GM10266 (cell line): ENCODE measurements around the gene SYNM.

Experiments
- DNase-seq: peaks from one replicate; pipeline ENCODE4 v3.0.0; 2012; ENCODE audit errors: extremely low spot score
- TF ChIP-seq, protein P1 (sequence below): IDR thresholded peaks from 2 replicates; pipeline ENCODE4 v1.5.1; 2012; ENCODE audit warnings: mild to moderate bottlenecking, low read depth; ENCODE audit not compliant: control insufficient read depth, insufficient read depth; ENCODE audit errors: missing control alignments

SYNM gene

GRCh38 chr15:99117563-99118257 lies 12.8 kb downstream of the SYNM start:
- TF ChIP-seq, protein P1, sequence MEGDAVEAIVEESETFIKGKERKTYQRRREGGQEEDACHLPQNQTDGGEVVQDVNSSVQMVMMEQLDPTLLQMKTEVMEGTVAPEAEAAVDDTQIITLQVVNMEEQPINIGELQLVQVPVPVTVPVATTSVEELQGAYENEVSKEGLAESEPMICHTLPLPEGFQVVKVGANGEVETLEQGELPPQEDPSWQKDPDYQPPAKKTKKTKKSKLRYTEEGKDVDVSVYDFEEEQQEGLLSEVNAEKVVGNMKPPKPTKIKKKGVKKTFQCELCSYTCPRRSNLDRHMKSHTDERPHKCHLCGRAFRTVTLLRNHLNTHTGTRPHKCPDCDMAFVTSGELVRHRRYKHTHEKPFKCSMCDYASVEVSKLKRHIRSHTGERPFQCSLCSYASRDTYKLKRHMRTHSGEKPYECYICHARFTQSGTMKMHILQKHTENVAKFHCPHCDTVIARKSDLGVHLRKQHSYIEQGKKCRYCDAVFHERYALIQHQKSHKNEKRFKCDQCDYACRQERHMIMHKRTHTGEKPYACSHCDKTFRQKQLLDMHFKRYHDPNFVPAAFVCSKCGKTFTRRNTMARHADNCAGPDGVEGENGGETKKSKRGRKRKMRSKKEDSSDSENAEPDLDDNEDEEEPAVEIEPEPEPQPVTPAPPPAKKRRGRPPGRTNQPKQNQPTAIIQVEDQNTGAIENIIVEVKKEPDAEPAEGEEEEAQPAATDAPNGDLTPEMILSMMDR = no peak
- DNase-seq = no peak

GRCh38 chr15:99118258-99118632 lies 13.4 kb downstream of the SYNM start:
- TF ChIP-seq, protein P1 = no peak
- no peak for DNase-seq

GRCh38 chr15:99118801-99119546 lies 14.1 kb downstream of the SYNM start:
- no peak for DNase-seq
- TF ChIP-seq, protein P1 = no peak

GRCh38 chr15:99120050-99120777 lies 15.3 kb downstream of the SYNM start:
- TF ChIP-seq, protein P1 = no peak
- no peak for DNase-seq

DNA sequence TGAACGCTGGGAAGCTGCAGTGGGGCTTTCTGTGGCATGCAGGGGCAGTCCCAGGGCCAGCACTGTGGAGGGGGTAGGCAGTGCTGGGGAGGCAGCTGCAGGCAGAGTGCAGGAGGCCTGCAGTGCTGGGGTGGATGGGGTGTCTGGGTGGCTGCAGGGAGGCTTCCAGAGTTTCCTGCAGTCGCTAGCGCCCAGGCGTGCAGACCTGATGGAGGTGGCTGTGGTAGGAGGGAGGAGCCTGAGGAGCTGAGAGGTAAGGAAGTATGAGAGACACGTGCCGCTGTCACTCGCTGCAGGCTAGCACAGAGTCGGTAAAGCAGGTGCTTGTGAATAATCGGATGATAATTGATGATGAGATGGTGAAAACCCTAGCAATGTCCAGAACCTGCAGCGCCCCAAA lies 16.3 kb downstream of the SYNM start:
- DNase-seq = no peak
- TF ChIP-seq, protein P1 = no peak

DNA sequence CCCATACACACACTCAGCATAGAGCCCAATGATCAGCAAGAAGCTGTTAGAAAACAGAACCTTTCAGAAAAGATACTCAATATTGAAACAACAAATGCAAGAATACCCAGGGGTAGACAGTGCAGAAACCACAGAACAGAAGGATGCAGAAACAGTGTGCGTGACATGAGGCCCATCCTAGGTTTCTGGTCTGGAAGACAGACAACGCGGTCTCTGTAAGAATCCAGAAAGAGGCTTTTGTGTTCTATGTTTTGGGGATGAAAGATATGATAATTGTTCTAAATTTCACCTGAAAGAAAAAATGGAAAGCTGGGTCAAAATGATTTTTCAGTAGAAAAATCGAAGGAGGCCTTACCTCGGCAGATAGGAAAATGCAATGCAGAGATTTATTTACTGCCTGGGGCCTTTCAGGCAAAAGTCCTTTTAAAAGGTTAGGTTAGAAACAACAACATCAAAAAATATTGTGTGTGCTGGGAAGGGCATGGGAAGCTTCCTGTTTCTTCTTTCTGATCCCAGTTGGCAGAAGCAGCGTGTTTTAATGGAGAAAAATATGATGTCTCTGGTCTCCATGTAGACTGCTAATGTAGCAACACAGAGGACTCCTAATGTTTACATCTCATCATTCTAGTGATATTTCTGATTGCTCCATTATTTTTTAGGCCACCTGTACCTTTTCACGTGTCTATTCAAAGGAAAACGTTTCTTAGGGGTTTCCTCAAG lies 17.0 kb downstream of the SYNM start:
- no peak for DNase-seq
- TF ChIP-seq, protein P1 = no peak
